ENCODE data around the gene PLSCR5.

PLSCR5 gene

GRCh38 chr3:146547235-146547835, 57.8 kb downstream of the PLSCR5 start:
- no peak overlapping the region for H3K4me3 ChIP-seq (ENCODE audit: low read depth, low read length)
- TF ChIP-seq CTCF (IDR thresholded peaks at IDR 0.05; ENCODE audit: low read depth, low read length) (no peak), MYC (IDR thresholded peaks at IDR 0.05; ENCODE audit: low read depth, low read length) (no peak), POLR2A (IDR thresholded peaks at IDR 0.05; ENCODE audit: extremely low read depth, insufficient read length) (no peak), MAX (IDR thresholded peaks at IDR 0.05; ENCODE audit: low read depth, low read length) (no peak)
- DNase-seq (ENCODE audit: low read depth) = no peak

GRCh38 chr3:146546366-146546965, 58.7 kb downstream of the PLSCR5 start:
- H3K4me3 ChIP-seq (ENCODE audit: low read depth, low read length) = no peak overlapping the region
- TF ChIP-seq POLR2A (IDR thresholded peaks at IDR 0.05; ENCODE audit: extremely low read depth, insufficient read length) (no peak), MAX (IDR thresholded peaks at IDR 0.05; ENCODE audit: low read depth, low read length) (no peak)
- DNase-seq (ENCODE audit: low read depth) = no peak

- no peak for TF ChIP-seq CTCF (IDR thresholded peaks at IDR 0.05; ENCODE audit: low read depth, low read length)
- no peak for TF ChIP-seq POLR2A (IDR thresholded peaks at IDR 0.05; ENCODE audit: extremely low read depth, insufficient read length)
- no peak for TF ChIP-seq MAX (IDR thresholded peaks at IDR 0.05; ENCODE audit: low read depth, low read length)
- no peak for TF ChIP-seq MYC (IDR thresholded peaks at IDR 0.05; ENCODE audit: low read depth, low read length)
Observed at GRCh38 chr3:146544929-146545528, 60.1 kb downstream of the PLSCR5 start.

GRCh38 chr3:146544002-146544928, 60.9 kb downstream of the PLSCR5 start, which contains the start of gene PLSCR1:
Gene PLSCR1 (minus strand): TSS chr3:146544607. CDS start chr3:146536552, 8,055 bp downstream.
- peak within 1 kb of the TSS; percentile 75 for H3K4me3 ChIP-seq (ENCODE audit: low read depth, low read length)
- TF ChIP-seq POLR2A (IDR thresholded peaks at IDR 0.05; ENCODE audit: extremely low read depth, insufficient read length) (no peak), MAX (IDR thresholded peaks at IDR 0.05; ENCODE audit: low read depth, low read length) (no peak), MYC (IDR thresholded peaks at IDR 0.05; ENCODE audit: low read depth, low read length) (no peak), CTCF (IDR thresholded peaks at IDR 0.05; ENCODE audit: low read depth, low read length) (no peak)
- DNase-seq (ENCODE audit: low read depth) = peak; percentile 97

More at GRCh38 chr3:146544929-146545528, 60.1 kb downstream of the PLSCR5 start:
- H3K4me3 ChIP-seq (ENCODE audit: low read depth, low read length) = peak overlapping the region; percentile 75
- DNase-seq (ENCODE audit: low read depth) = no peak

- H3K4me3 ChIP-seq (ENCODE audit: low read depth, low read length) = peak overlapping the region; percentile 75
- peak; percentile 23 for DNase-seq (ENCODE audit: low read depth)
- no peak for TF ChIP-seq CTCF (IDR thresholded peaks at IDR 0.05; ENCODE audit: low read depth, low read length)
- no peak for TF ChIP-seq POLR2A (IDR thresholded peaks at IDR 0.05; ENCODE audit: extremely low read depth, insufficient read length)
- no peak for TF ChIP-seq MAX (IDR thresholded peaks at IDR 0.05; ENCODE audit: low read depth, low read length)
Observed at GRCh38 chr3:146543461-146544001, 61.6 kb downstream of the PLSCR5 start.

All from NB4 (cell line).